Measurements from ENCODE around the gene C1RL.

The C1RL gene

GRCh38 chr12:7136071-7136470 is 27.1 kb upstream of the C1RL start:
- no peak for DNase-seq

- no peak for DNase-seq
Observed at GRCh38 chr12:7134396-7135166, 25.6 kb upstream of the C1RL start.

GRCh38 chr12:7131502-7131866 is 22.5 kb upstream of the C1RL start:
- no peak for DNase-seq

- peak; percentile 53 for DNase-seq
Observed at GRCh38 chr12:7130701-7131501, 21.9 kb upstream of the C1RL start.

- DNase-seq, result peak; percentile 74
Observed at GRCh38 chr12:7129872-7130691, 21.1 kb upstream of the C1RL start, which contains the start of gene CLSTN3. Gene CLSTN3, plus strand, starts transcription at chr12:7130371. Its CDS starts 278 bp downstream, at chr12:7130649.

GRCh38 chr12:7129287-7129871 is 20.4 kb upstream of the C1RL start:
- DNase-seq, result no peak

- DNase-seq, result no peak
Observed at GRCh38 chr12:7128681-7129286, 19.8 kb upstream of the C1RL start, which contains the start of gene RBP5. Gene RBP5, minus strand, starts transcription at chr12:7128889. Its CDS starts 114 bp downstream, at chr12:7128775.

DNA sequence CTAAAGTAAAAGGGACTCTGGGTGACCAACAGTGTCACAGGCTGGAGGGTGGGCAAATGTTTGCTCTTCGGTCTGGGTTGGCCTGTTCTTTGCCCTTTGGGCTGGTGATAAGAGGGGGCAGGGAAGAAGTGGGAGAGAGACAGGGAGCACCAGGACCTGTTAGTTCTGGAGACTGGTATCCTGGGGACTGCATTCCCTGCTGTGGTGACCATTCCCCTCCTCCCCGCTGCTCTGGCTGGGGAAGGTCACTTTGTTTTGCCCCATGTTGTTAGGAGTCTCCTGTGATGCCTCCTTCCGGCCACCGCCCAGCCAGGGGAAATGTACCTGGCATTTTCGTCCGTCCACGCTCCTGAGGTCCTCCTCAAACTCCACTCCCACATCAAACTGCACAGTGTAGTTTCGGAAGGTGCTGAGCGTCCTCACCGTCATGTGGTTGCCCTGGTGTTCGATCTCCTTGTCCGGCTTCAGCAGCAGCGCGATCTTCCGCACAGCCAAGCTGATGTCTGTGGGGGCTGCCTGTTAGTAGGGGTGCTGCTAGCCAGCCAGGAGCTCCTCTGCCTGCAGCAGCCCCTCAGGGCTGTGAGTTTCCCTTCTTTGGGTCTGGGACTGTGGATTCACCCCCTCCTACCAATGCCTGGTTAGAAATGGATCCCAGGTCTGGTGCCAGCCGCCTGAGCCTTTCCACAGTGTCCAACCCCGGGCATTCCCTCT is 19.1 kb upstream of the C1RL start:
- DNase-seq, result no peak

- DNase-seq, result no peak
Observed at GRCh38 chr12:7125632-7126227, 16.7 kb upstream of the C1RL start.

GRCh38 chr12:7123806-7124522 is 14.9 kb upstream of the C1RL start:
- no peak for DNase-seq

DNA sequence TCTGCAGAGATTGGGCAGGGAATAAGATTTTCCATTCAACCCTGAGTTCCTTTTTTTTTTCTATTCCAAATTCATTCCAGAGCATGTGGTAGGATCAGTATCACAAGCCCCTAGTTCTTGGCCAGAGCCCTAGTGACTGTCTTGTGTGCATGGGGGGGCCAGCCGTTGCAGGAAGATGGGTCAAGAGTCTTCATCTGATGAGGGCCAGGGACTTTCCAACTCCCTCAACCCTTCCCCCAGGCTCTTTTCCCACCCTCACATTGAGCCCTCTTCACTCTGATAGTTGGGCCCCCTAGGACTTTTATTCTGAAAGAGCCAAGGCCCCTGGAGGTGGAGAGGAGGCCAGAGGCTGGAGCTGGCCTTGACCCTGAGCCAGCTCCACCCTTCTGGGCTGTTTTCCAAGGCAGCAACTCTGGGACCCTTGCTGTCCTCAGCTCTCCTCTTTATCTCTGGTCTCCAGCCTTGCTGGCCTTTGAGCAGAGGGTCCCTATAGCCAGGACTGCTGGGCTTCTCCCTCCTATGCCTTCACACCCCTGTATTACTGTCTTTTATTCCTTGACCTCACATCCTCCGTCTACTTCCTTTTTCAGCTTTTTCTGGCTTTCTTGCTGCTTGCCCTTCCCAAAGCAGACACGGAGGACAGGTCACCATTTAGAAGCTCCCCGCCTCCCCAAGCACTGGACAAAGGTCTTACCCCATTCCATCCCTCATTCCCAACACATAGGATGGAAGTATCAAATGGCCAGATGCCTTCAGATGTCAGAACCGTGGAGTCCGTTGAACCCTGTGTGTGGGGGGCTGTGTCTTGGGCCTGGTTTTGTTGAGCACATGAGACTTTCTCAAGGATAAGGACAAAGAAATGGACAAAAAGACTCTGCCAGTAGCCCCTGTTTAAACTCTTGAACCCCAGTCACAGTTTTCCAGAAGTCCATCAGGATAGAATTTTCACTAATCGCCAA is 14.1 kb upstream of the C1RL start:
- no peak for DNase-seq

GRCh38 chr12:7121324-7121723 is 12.3 kb upstream of the C1RL start:
- no peak for DNase-seq

- no peak for DNase-seq
Observed at GRCh38 chr12:7120166-7120565, 11.2 kb upstream of the C1RL start.

GRCh38 chr12:7118881-7119280 is 9.9 kb upstream of the C1RL start:
- DNase-seq, result no peak

- DNase-seq, result no peak
Observed at GRCh38 chr12:7117670-7118069, 8.7 kb upstream of the C1RL start.

DNA sequence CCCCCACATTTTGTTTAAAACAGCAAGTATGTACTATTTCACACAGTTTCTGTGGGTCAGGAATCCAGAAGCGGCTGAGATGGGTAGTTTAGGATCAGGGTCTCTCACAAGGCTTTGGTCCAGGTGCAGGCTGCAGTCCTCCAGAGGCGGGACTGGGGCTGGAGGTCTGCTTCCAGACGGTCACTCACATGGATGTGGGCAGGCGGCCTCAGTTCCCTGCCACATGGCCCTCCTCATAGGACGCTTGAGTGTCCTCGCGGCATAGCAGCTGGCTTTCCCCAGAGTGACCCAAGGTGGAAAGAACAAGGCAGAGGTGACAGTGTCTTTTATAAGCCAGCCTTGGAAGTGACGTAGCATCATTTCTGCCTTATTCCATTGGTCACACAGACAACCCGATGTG is 7.9 kb upstream of the C1RL start:
- DNase-seq, result no peak

DNA sequence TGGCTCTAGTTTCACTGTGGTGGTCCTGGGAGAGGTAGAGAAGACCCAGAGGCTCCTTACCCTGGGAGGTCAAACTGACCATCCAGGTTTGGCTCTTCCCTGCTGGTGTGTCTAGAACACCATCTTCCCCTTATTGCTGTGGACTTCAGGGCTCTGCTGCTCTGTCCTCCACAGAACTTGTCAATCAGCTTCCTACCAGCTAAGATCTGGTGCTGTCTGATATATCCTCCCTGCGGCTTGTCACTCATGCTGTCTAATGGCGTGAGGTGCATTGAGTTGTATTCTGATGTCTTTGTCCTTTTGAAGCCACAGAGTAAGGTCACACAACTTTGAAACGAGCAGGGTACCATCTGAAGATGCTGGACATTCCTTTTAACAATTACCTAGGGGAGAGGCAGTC is 7.2 kb upstream of the C1RL start:
- no peak for DNase-seq

GRCh38 chr12:7114851-7115250 is 5.8 kb upstream of the C1RL start:
- DNase-seq, result no peak

DNA sequence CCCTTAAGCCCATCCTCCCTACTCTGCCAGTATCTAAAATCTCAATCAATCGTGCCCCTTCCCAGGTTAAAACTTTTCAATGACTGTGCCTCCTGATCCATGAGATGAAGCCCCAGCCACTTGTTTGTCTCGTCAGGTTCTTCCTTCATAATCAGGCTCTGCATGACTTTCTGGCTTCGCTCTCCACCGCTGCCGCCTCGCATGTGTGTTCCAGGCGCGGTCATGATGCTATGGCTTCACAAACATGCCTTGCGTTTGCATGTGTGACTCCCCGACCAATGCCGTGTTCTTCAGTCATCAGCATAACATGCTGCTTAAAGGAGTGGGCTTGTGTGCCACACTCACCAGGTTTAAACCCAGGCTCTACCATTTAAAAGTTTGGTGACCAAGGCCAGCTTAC is 5.0 kb upstream of the C1RL start:
- no peak for DNase-seq

Data from activated CD4-positive, CD25-positive, alpha-beta regulatory T cell treated with anti-CD3 and anti-CD28 coated beads, Interleukin-2, amount 50 U/mL, for 72 hours (primary cell).